Stimulated activated naive CD8-positive, alpha-beta T cell treated with anti-CD3 and anti-CD28 coated beads, Interleukin-15, Interleukin-2, amounts not matched to agents 100 ng/mL and 50 ng/mL, for 24 hours (primary cell): ENCODE data around the gene USP2.

Experiments
- H3K27ac Mint-ChIP-seq: one replicate; pipeline ENCODE4 v1.8.0; 2021; ENCODE audit warnings: mild to moderate bottlenecking, mixed read lengths
- H3K27me3 Mint-ChIP-seq: one replicate; pipeline ENCODE4 v1.8.0; 2021; ENCODE audit warnings: mixed read lengths
- H3K36me3 Mint-ChIP-seq: one replicate; pipeline ENCODE4 v1.8.0; 2021; ENCODE audit warnings: low read depth, mixed read lengths
- H3K4me1 Mint-ChIP-seq: one replicate; pipeline ENCODE4 v1.8.0; 2021; ENCODE audit warnings: low read depth, mixed read lengths
- H3K4me3 Mint-ChIP-seq: one replicate; pipeline ENCODE4 v1.8.0; 2021; ENCODE audit warnings: mild to moderate bottlenecking, mixed read lengths
- H3K9me3 Mint-ChIP-seq: one replicate; pipeline ENCODE4 v1.8.0; 2021; ENCODE audit warnings: mixed read lengths

The USP2 gene, protein sequence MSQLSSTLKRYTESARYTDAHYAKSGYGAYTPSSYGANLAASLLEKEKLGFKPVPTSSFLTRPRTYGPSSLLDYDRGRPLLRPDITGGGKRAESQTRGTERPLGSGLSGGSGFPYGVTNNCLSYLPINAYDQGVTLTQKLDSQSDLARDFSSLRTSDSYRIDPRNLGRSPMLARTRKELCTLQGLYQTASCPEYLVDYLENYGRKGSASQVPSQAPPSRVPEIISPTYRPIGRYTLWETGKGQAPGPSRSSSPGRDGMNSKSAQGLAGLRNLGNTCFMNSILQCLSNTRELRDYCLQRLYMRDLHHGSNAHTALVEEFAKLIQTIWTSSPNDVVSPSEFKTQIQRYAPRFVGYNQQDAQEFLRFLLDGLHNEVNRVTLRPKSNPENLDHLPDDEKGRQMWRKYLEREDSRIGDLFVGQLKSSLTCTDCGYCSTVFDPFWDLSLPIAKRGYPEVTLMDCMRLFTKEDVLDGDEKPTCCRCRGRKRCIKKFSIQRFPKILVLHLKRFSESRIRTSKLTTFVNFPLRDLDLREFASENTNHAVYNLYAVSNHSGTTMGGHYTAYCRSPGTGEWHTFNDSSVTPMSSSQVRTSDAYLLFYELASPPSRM

DNA sequence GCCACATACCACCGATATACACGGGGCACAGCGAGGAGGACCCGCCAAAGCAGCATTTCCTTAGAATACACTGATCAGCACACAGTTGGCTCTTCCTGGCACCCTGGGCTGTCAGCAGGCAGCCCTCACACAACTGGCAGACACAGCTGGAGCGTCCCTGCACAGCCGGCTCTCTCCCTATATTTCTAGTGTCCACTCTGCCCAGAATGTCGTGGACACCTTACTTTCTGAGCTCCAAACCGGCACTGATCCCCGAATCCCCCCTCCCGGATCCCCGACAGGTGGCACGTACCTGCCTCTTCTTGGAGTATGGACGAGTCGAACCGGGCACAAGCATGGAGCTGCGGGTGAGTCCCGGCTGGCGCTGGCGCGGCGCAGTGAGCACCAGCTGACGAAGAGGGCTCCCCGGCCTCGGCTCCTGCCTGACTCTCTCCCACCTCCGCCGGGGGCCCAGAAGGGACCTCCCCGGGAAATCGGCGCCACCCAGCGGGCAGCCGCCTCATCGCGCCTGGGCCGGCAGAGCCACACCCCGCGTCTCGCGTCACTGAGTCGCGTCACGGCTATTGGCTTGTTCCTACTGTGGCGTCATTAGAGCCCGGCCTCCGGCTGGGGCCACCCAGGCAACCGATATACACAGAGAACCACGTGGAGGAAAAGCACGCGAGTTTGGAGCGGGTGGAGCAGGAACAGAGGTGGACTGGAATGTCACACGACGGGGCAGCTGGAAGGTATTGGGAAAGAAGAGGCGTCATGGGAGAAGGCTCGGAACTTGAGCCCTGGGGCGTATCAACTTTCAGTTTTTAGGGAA lies at the start of gene USP2:
USP2 (minus strand) TSS at position 510 of the 808 bp plus-strand sequence. CDS start 8,210 bp downstream, outside the sequence.
- H3K4me3 Mint-ChIP-seq: no peak within 1 kb of the TSS
- H3K27me3 Mint-ChIP-seq: no peaks in the 10 kb centered on the region
- no peak within 1 kb of the TSS for H3K27ac Mint-ChIP-seq
- no peaks in the 10 kb centered on the region for H3K36me3 Mint-ChIP-seq
- H3K9me3 Mint-ChIP-seq: no peaks in the 10 kb centered on the region
- H3K4me1 Mint-ChIP-seq: no peaks in the 10 kb centered on the region

DNA sequence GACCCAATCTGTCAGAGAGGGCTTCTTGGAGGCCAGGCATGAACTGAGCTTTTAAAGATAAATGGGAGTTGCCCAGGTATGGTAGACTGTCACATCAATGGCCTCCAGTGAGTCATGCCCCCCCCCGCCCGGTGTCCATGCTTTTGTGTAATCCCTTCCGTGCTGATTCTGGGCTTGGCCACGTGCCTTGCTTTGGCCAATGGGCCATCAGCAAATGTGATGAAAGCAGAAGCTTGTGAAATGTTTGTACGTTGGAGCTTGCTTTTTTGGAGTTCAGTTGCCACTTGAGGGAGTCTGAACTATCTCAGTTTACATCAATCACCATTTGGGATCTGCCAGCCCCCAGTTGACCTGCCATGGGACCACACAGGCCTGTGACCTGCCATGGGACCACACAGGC lies 45.8 kb upstream of the USP2 start:
- H3K4me3 Mint-ChIP-seq: no peak overlapping the region
- H3K36me3 Mint-ChIP-seq: no peaks in the 10 kb centered on the region
- H3K9me3 Mint-ChIP-seq: no peaks in the 10 kb centered on the region
- peaks cover 11% of the 10 kb centered on the region for H3K4me1 Mint-ChIP-seq
- H3K27ac Mint-ChIP-seq: no peak overlapping the region
- H3K27me3 Mint-ChIP-seq: peaks cover 44% of the 10 kb centered on the region

DNA sequence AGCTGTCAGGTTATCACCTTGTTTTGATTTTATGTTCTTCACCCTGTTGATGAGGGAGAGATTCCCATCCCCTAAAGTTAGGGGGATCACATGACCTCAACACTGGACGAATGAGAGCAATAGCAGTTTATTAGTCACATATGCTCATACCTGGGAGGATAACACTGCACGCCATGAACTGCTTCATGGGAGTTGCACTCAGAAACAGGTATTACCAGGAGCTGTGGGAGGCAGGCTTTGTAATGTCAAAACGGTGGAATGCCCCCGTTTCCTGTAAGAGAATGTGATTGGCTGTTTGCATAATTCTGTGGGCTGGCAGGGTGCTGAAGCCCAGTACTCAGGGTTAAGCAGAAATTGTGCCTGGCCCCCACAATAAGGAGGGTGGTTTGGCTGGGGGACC lies 44.7 kb upstream of the USP2 start:
- Mint-ChIP-seq H3K9me3 (no peaks in the 10 kb centered on the region), H3K36me3 (no peaks in the 10 kb centered on the region), H3K4me1 (peaks cover 21% of the 10 kb centered on the region), H3K4me3 (no peak overlapping the region), H3K27me3 (peaks cover 46% of the 10 kb centered on the region), H3K27ac (no peak overlapping the region)

DNA sequence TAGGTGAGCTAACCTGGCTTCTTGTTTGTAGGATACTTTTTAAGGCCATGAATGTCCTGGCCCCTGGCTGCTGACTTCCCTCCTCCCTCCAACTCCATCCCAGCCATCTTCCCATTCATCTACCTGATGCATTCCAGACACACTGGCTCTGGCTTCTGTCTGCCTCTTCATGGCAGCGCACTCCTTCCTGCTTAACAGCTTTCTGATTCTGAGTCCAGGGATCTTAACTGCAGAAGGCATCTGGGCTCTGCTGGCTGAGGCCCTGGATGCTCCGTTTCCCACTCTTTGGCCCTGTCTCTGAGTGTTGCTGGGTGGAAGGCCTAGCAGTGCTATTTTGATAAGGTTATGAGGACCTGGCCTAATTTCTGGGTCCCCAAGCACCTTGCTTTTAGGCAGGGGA lies 43.3 kb upstream of the USP2 start:
- H3K27me3 Mint-ChIP-seq: peaks cover 44% of the 10 kb centered on the region
- H3K4me1 Mint-ChIP-seq: peaks cover 21% of the 10 kb centered on the region
- H3K9me3 Mint-ChIP-seq: no peaks in the 10 kb centered on the region
- no peaks in the 10 kb centered on the region for H3K36me3 Mint-ChIP-seq
- H3K27ac Mint-ChIP-seq: no peak overlapping the region
- no peak overlapping the region for H3K4me3 Mint-ChIP-seq

DNA sequence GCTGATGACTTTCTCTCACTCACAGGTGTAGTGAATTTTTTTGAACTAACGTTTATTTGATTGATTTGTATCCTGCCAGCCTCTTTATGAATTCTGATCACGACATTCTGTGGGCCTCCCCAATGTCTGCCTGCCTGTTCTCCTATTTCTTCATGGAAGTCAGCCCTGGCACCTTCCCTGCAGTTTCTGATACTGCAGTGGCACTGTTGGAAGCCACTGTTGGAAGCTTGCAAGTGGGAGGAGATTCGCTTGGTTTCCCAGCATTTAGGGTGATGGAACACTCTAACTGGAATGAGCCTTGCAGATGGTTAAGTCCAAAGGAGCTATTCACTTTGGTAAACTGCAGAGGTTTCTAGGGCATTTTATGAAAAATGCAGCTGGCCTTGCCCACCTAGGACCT lies 42.8 kb upstream of the USP2 start:
- Mint-ChIP-seq H3K4me3 (no peak overlapping the region), H3K36me3 (no peaks in the 10 kb centered on the region), H3K4me1 (peaks cover 21% of the 10 kb centered on the region), H3K27ac (no peak overlapping the region), H3K27me3 (peaks cover 45% of the 10 kb centered on the region), H3K9me3 (no peaks in the 10 kb centered on the region)

DNA sequence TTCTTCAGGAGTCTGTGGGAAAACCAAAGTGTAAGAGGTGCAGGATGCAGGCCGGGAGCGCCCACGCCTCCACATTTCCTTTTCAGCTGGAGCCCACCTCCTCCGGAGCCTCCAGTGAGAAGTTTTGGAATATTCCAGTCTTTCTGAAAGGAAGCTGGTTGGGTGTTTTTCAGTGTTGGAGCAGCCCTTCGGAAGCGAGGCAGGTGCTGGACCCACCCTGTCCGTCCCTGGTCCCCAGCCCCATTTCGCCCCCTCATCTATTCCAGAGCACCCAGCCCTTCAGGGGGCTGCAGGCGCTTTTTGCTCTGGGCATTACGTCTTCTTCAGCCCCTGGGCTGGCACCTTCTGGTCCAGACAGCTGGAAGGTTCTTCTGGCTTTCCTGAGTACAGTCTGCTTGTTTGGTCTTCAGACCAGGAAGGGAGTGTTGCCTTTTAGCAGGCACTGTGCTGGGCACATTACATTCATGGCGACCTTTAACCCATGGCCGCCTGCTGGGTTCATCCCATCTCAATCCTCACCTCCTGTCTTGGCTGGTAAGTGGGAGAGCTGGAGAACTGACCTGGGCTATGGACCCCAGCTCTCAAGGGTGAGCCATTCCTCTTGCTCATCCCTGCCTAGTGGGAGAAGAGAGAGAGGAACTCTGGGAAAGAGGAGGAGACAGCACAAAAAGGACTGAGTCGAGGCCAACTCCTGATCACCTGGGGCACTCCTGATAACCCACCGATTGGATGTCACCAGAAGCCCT lies 42.2 kb upstream of the USP2 start:
- H3K4me1 Mint-ChIP-seq: peaks cover 21% of the 10 kb centered on the region
- no peak overlapping the region for H3K4me3 Mint-ChIP-seq
- H3K9me3 Mint-ChIP-seq: no peaks in the 10 kb centered on the region
- peaks cover 45% of the 10 kb centered on the region for H3K27me3 Mint-ChIP-seq
- no peaks in the 10 kb centered on the region for H3K36me3 Mint-ChIP-seq
- H3K27ac Mint-ChIP-seq: no peak overlapping the region

DNA sequence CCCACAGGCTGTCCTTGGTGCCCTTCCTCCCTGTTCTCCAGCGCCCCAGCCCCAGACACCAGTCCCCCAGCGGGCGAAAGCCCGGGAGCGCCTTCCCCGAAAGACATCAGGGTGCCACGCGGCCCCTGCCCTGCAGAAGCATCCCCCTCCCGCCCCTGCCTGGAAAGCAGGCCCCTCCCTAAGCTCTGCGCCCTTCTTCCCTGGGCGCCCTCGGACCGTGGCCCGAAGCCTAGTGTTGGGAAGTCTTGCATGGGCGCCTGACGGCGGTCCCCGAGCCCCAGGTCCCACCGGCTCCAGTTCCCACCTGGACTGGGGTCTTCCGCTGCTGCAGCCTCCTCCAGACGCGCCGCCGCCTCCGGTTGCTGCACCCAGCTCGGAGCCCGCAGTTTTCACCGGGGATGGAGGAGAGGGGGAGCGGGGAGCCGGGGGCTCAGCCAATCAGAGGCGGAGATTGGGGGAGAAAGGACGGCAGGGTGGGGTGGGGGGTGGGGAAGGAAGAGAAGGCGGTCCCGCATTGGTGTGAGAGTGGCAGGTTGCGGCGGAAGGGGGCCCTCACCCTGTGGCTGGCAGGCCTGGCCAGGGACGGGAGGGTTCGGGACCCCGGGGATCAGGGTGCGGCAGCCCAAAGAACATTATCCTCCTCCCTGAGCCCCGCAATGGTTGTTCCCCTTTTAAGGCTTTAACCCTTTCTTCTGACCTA lies 41.5 kb upstream of the USP2 start, which contains the start of gene THY1:
THY1 (minus strand) TSS at position 364 of the 700 bp plus-strand sequence. CDS start 2,267 bp downstream, outside the sequence.
- Mint-ChIP-seq H3K4me3 (peak within 1 kb of the TSS; percentile 42), H3K9me3 (no peaks in the 10 kb centered on the region), H3K36me3 (no peaks in the 10 kb centered on the region), H3K27me3 (peaks cover 46% of the 10 kb centered on the region), H3K4me1 (peaks cover 21% of the 10 kb centered on the region), H3K27ac (no peak within 1 kb of the TSS)

DNA sequence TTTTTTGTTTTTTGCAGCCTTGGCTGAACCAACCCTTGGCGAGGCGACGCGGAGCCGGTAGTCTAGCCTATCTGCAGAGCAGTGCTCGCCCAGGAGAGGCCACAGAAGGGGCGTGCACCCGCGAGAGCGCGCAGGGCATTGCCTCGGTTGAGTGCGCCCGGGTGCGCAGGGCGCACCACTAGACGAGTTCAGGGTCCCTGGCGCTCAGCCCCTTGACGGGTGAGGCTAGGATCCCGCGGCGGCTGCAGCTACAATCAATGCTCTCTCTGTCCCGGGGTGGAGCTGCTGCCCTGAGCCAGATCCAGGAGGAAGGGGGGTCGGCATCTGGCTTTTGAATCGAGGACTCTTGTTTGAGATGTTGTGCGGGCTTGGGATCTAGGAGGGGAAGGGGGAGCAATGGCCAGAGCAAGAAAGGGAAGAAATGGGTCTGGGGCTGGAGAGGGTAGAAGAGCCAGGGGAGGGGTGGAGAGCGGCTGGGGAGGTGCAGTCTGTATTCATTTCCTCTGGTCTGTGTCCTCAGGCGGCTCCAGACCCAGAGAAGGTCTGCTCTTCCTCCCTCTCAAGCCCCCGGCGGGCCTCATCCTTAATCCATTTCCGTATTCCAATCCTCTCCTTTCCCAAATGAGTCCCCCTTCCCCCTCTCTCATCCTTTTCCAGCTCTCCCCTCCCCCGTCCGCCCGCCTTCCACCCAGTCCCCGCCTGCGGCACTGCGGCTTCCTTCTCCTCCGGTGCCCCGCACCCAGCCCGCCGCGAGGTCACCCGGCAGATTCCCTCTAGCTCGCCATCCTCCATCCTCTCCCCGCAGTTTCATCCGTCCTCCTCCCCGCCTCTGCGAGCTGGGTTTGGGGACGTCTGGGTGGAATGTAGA lies 40.7 kb upstream of the USP2 start:
- Mint-ChIP-seq H3K9me3 (no peaks in the 10 kb centered on the region), H3K4me1 (peaks cover 21% of the 10 kb centered on the region), H3K4me3 (peak overlapping the region; percentile 42), H3K27ac (no peak overlapping the region), H3K27me3 (peaks cover 50% of the 10 kb centered on the region), H3K36me3 (no peaks in the 10 kb centered on the region)

DNA sequence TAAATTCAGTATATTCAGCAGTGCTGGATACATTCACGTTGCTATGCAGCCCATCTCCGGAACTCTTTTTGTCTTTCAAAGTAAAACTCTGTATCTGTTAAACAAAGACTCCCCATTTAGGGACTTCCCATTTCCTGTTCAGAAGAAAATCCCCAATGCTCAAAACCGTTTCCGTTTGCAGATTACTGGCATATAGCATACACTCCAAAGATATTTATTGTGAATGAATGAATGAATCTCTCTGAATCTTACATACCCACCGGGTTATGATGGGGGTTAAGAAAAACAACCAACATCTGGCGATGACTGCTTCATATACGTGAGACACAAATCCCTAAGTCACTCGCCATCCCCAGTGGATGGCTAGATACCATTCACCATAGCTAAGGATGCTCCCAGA lies 39.9 kb upstream of the USP2 start:
- peaks cover 21% of the 10 kb centered on the region for H3K4me1 Mint-ChIP-seq
- no peaks in the 10 kb centered on the region for H3K36me3 Mint-ChIP-seq
- no peaks in the 10 kb centered on the region for H3K9me3 Mint-ChIP-seq
- H3K27me3 Mint-ChIP-seq: peaks cover 50% of the 10 kb centered on the region
- H3K27ac Mint-ChIP-seq: no peak overlapping the region
- no peak overlapping the region for H3K4me3 Mint-ChIP-seq

DNA sequence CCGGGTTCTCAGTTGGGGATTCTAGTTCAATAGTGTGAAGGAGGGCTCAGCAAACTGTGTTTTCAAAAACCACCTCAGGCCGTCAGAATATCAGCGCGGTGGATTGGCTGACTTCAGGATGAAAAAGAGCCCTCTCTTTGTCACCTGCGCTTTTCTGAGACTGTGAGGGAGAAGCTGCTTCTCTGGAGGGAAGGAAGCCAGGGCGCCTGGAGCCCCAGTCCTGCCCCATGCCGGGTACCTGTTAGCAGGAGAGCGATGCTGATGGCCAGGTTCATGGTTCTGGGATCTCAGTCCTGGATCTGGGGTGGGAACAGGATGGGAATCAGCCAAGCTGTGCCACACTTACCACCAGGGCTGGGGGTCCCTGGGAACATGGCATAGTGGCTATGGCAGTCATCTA lies 39.1 kb upstream of the USP2 start:
- H3K36me3 Mint-ChIP-seq: no peaks in the 10 kb centered on the region
- peaks cover 50% of the 10 kb centered on the region for H3K27me3 Mint-ChIP-seq
- no peak overlapping the region for H3K27ac Mint-ChIP-seq
- H3K4me3 Mint-ChIP-seq: no peak overlapping the region
- no peaks in the 10 kb centered on the region for H3K9me3 Mint-ChIP-seq
- H3K4me1 Mint-ChIP-seq: peaks cover 15% of the 10 kb centered on the region

DNA sequence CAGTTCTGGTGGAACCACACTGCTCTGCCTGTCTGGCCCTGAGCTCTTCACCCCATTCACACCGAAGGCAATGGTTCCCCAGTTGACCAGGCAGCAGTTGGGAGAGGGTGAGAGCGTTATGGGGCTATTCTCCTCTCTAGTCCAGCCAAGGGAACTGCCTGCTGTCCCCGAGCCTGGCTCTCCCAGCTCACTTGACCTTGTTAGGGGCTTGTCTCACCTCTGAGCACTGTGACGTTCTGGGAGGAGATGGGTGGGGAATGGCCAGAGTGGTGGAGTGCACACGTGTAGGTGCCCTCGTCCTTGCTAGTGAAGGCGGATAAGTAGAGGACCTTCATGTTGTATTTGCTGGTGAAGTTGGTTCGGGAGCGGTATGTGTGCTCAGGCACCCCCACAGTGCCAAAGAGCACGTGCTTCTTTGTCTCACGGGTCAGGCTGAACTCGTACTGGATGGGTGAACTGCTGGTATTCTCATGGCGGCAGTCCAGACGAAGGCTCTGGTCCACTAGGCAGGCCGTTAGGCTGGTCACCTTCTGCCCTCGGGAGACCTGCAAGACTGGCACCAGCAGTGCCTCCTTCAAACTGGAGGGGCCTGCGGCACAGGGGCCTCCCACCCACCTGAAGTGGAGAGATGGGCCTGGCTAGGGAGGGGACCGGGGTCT lies 38.5 kb upstream of the USP2 start:
- H3K4me1 Mint-ChIP-seq: peaks cover 15% of the 10 kb centered on the region
- peaks cover 46% of the 10 kb centered on the region for H3K27me3 Mint-ChIP-seq
- H3K27ac Mint-ChIP-seq: no peak overlapping the region
- H3K4me3 Mint-ChIP-seq: no peak overlapping the region
- H3K9me3 Mint-ChIP-seq: no peaks in the 10 kb centered on the region
- H3K36me3 Mint-ChIP-seq: no peaks in the 10 kb centered on the region

DNA sequence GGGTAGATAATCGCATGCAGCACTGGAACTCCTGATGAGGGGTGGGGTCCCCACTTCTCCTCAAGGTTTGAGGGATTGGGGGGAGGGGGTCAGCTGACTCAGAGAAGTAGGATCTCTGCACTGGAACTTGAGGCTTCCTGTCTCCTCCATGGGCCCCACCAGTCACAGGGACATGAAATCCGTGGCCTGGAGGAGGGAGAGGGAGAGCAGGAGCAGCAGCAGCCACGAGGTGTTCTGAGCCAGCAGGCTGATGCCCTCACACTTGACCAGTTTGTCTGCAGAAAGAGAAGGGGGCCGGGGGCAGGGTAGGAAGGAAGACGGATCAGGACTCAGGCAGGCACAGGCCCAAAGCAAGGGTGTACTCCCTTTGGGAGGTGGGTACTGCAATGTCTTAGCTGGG lies 37.8 kb upstream of the USP2 start:
- Mint-ChIP-seq H3K9me3 (no peaks in the 10 kb centered on the region), H3K4me3 (no peak overlapping the region), H3K36me3 (no peaks in the 10 kb centered on the region), H3K27ac (no peak overlapping the region), H3K27me3 (peaks cover 40% of the 10 kb centered on the region), H3K4me1 (peaks cover 15% of the 10 kb centered on the region)

DNA sequence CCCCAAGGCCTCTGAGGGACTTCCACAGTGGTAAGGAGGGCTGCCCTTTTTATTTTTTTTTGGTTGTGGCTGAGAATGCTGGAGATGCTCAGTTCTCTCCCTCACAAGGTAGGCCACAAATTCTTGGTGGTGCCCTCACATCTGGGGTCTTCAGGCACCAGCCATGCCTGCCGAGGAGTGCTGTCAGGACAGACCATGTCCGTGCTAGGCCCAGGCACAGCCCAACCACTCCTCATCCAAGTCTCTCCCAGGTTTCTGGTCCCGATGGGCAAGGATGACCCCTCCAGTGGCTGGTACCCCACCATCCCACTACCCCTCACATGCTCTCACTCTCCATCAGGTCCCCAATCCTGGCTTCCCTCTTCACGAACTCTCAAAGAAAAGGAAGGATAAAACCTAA lies 37.3 kb upstream of the USP2 start:
- H3K27ac Mint-ChIP-seq: no peak overlapping the region
- no peaks in the 10 kb centered on the region for H3K36me3 Mint-ChIP-seq
- no peak overlapping the region for H3K4me3 Mint-ChIP-seq
- no peaks in the 10 kb centered on the region for H3K9me3 Mint-ChIP-seq
- H3K27me3 Mint-ChIP-seq: peaks cover 36% of the 10 kb centered on the region
- H3K4me1 Mint-ChIP-seq: peaks cover 15% of the 10 kb centered on the region
